AG10803 (cell line): ENCODE data around the gene SLC18A2.

Source experiments
- DNase-seq: peaks from one replicate; pipeline ENCODE4 v3.0.0; 2010; ENCODE audit warnings: low read depth
- H3K4me3 ChIP-seq: 2 replicates; pipeline ENCODE4 v1.5.1; 2011; ENCODE audit warnings: mild to moderate bottlenecking, low read length, control low read depth
- CTCF ChIP-seq: conservative IDR thresholded peaks from 2 replicates; pipeline ENCODE4 v1.5.1; 2011; ENCODE audit warnings: mild to moderate bottlenecking, low read length, control low read depth, inconsistent platforms

The SLC18A2 gene

GRCh38 chr10:117262903-117263293 is 22.0 kb downstream of the SLC18A2 start:
- TF ChIP-seq CTCF: no peak
- no peak for DNase-seq
- no peak overlapping the region for H3K4me3 ChIP-seq

GRCh38 chr10:117264782-117265181 is 23.9 kb downstream of the SLC18A2 start:
- TF ChIP-seq CTCF: no peak
- DNase-seq: no peak
- no peak overlapping the region for H3K4me3 ChIP-seq

- H3K4me3 ChIP-seq: no peak overlapping the region
- TF ChIP-seq CTCF: no peak
- no peak for DNase-seq
Measured at GRCh38 chr10:117266400-117266799, 25.5 kb downstream of the SLC18A2 start.

- no peak for TF ChIP-seq CTCF
- H3K4me3 ChIP-seq: no peak overlapping the region
- no peak for DNase-seq
Measured at GRCh38 chr10:117266812-117267211, 25.9 kb downstream of the SLC18A2 start.

- TF ChIP-seq CTCF: no peak
- no peak overlapping the region for H3K4me3 ChIP-seq
- no peak for DNase-seq
Measured at GRCh38 chr10:117268258-117268657, 27.3 kb downstream of the SLC18A2 start.

- DNase-seq: no peak
- no peak for TF ChIP-seq CTCF
- H3K4me3 ChIP-seq: no peak overlapping the region
Measured at GRCh38 chr10:117268907-117269306, 28.0 kb downstream of the SLC18A2 start.

GRCh38 chr10:117271427-117271826 is 30.5 kb downstream of the SLC18A2 start:
- DNase-seq: peak; percentile 20
- TF ChIP-seq CTCF: no peak
- no peak overlapping the region for H3K4me3 ChIP-seq
